ENCODE measurements around the gene PCDHGA7. TPM values are rescaled to one million over a fixed set of nuclear protein-coding genes. Genes with fewer than 3 reads are reported as not detected.
"Not testable (repeated sequence)": the region's sequence is repeated elsewhere in the genome, so short reads cannot be mapped to it uniquely, and the experiment has no call there.

PCDHGA7 gene
- total and polyA plus RNA-seq, 4 experiments from 2014 or later, result 0.26 to 0.44 TPM; not detected in 2

DNA sequence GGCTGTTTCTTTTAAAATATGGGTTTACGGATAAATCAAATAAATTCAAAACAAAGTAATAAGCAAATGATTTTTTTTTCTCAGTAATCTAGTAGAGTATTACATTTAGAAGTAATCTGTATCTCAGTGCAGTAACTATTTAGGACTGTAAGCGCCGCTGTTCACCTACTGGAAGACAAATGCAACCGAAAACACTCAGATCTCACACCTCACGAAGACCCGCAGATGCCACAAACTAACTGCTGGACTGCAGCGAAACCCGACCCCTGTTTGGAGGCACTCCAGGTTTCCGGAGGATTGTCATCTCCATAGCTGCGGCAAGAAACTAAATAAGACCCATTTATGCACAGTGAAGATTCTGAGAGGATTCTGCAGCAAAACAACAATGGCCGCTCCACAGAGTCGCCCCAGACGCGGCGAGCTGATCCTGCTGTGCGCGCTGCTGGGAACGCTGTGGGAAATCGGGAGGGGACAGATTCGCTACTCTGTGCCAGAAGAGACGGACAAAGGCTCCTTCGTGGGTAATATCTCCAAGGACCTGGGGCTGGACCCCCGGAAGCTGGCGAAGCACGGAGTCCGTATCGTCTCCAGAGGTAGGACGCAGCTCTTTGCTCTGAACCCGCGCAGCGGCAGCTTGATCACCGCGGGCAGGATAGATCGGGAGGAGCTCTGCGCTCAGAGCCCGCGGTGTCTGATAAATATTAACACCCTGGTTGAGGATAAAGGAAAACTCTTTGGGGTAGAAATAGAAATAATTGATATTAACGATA lies 10.1 kb downstream of the PCDHGA7 start, which contains the start of gene PCDHGA8:
PCDHGA8 (plus strand) TSS at position 205 of the 770 bp plus-strand sequence; CDS start at position 386, 181 bp downstream.
- peaks cover 7 to 72% (median 61%) of the 10 kb centered on the region in 8 donors for H3K9me3 Mint-ChIP-seq
- peaks cover 18% of the 10 kb centered on the region for H3K27me3 ChIP-seq (ENCODE audit: insufficient read depth, low read length)
- intact Hi-C loops (cut with micrococcal nuclease), result no loop called here

DNA sequence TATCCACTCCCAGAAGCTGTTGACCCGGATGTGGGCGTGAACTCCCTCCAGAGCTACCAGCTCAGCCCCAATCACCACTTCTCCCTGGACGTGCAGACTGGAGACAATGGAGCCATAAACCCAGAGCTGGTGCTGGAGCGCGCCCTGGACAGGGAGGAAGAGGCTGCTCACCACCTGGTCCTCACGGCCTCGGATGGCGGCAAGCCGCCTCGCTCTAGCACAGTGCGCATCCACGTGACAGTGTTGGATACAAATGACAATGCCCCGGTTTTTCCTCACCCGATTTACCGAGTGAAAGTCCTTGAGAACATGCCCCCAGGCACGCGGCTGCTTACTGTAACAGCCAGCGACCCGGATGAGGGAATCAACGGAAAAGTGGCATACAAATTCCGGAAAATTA lies 10.7 kb downstream of the PCDHGA7 start:
- H3K27me3 ChIP-seq (ENCODE audit: insufficient read depth, low read length), result peaks cover 18% of the 10 kb centered on the region

More for the DNA sequence above, 10.1 kb downstream of the PCDHGA7 start, which contains the start of gene PCDHGA8:
- H3K4me3 ChIP-seq (ENCODE audit: low read length in 2 of 2), result no peak within 1 kb of the TSS
- DNase-seq, result no peak
- H3K27ac Mint-ChIP-seq, result no peak within 1 kb of the TSS
- ChIA-PET CTCF (ENCODE audit: partially characterized antibody) (interaction anchor here (0.8 to 1.1 kb wide), 2 partner anchors 14 to 121 kb away, joined by 3 to 4 read pairs; no protein-coding TSS in a partner anchor), POLR2A (ENCODE audit: partially characterized antibody) (no interaction called here)
- H3K36me3 Mint-ChIP-seq, result peaks cover 7 to 11% of the 10 kb centered on the region in 2 donors
- no peak within 1 kb of the TSS for H3K27ac ChIP-seq (ENCODE audit: low read depth, low read length)
- H3K9me3 ChIP-seq (ENCODE audit: control insufficient read depth in 1 of 2, low read length in 2 of 2), result no peaks in the 10 kb centered on the region
- no peaks in the 10 kb centered on the region for H3K4me1 ChIP-seq (ENCODE audit: insufficient read depth, low read length)
- H3K4me3 Mint-ChIP-seq, result peak within 1 kb of the TSS in 2 of 8 donors; percentile 1 to 17
- H3K4me1 Mint-ChIP-seq, result peaks cover 0 to 4% (median 2%) of the 10 kb centered on the region in 4 donors
- no peaks in the 10 kb centered on the region for H3K36me3 ChIP-seq (ENCODE audit: insufficient read depth, low read length)
- peaks cover 43% of the 10 kb centered on the region in 2 donors for H3K27me3 Mint-ChIP-seq

GRCh38 chr5:141394401-141395187 lies 12.1 kb downstream of the PCDHGA7 start:
- intact Hi-C loops (cut with micrococcal nuclease); H3K27ac ChIP-seq (ENCODE audit: low read depth, low read length): not testable (repeated sequence)

More for the DNA sequence above, 10.7 kb downstream of the PCDHGA7 start:
- ChIA-PET CTCF (ENCODE audit: partially characterized antibody) (interaction anchor here (0.8 to 1.1 kb wide), 2 partner anchors 13 to 121 kb away, joined by 3 to 4 read pairs; no protein-coding TSS in a partner anchor), POLR2A (ENCODE audit: partially characterized antibody) (no interaction called here)
- intact Hi-C loops (cut with micrococcal nuclease), result no loop called here
- peaks cover 0 to 3% (median 2%) of the 10 kb centered on the region in 4 donors for H3K4me1 Mint-ChIP-seq
- H3K27me3 Mint-ChIP-seq, result peaks cover 41% of the 10 kb centered on the region in 2 donors
- H3K9me3 Mint-ChIP-seq, result peaks cover 7 to 70% (median 62%) of the 10 kb centered on the region in 8 donors
- H3K9me3 ChIP-seq (ENCODE audit: control insufficient read depth in 1 of 2, low read length in 2 of 2), result no peaks in the 10 kb centered on the region
- no peak overlapping the region for H3K4me3 ChIP-seq (ENCODE audit: low read length in 2 of 2)
- peaks cover 7 to 11% of the 10 kb centered on the region in 2 donors for H3K36me3 Mint-ChIP-seq
- H3K36me3 ChIP-seq (ENCODE audit: insufficient read depth, low read length), result no peaks in the 10 kb centered on the region
- H3K4me1 ChIP-seq (ENCODE audit: insufficient read depth, low read length), result no peaks in the 10 kb centered on the region
- H3K27ac Mint-ChIP-seq, result no peak overlapping the region
- no peak for DNase-seq
- no peak overlapping the region for H3K27ac ChIP-seq (ENCODE audit: low read depth, low read length)
- peak overlapping the region in 1 of 8 donors; percentile 17 for H3K4me3 Mint-ChIP-seq

DNA sequence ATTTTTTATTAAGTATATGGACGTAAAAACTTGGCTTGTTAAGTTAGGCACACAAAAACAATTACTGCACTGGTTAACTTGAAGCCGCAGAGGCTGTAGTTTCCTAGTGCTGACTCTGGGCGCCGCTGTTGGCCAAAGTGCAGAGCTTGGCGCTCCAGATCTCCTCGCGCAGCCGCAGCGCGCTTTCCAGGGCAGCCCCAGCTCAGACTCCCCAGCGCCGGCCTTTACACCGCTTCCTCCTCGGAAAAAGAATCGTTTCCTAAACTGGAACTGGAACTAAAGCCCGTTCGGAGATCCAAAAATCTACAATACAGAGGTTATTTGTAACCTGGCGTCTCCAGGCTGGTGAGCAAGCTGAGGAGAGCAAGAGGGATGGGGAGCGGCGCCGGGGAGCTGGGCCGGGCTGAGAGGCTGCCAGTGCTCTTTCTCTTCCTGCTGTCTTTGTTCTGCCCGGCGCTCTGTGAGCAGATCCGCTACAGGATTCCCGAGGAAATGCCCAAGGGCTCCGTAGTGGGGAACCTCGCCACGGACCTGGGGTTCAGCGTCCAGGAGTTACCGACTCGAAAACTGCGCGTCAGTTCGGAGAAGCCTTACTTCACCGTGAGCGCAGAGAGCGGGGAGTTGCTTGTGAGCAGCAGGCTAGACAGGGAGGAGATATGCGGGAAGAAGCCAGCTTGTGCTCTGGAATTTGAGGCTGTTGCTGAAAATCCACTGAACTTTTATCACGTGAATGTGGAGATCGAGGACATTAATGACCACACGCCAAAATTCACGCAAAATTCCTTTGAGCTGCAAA lies 15.4 kb downstream of the PCDHGA7 start, which contains the start of gene PCDHGB5:
PCDHGB5 (plus strand) TSS at position 192 of the 796 bp plus-strand sequence; CDS start at position 373, 181 bp downstream.
- Mint-ChIP-seq H3K36me3 (peaks cover 11 to 12% of the 10 kb centered on the region in 2 donors), H3K4me3 (peak within 1 kb of the TSS in 7 of 8 donors; percentile 21 to 72 (median 44)), H3K9me3 (peaks cover 2 to 62% (median 52%) of the 10 kb centered on the region in 8 donors), H3K27ac (peak within 1 kb of the TSS in 1 of 7 donors; percentile 19), H3K27me3 (peaks cover 42 to 49% of the 10 kb centered on the region in 2 donors)
- H3K4me1 ChIP-seq (ENCODE audit: insufficient read depth, low read length); H3K9me3 ChIP-seq (ENCODE audit: control insufficient read depth in 1 of 2, low read length in 2 of 2); POLR2A ChIA-PET (ENCODE audit: partially characterized antibody); H3K4me1 Mint-ChIP-seq; H3K4me3 ChIP-seq (ENCODE audit: low read length in 2 of 2); intact Hi-C loops (cut with micrococcal nuclease); H3K27ac ChIP-seq (ENCODE audit: low read depth, low read length); H3K36me3 ChIP-seq (ENCODE audit: insufficient read depth, low read length): not testable (repeated sequence)
- H3K27me3 ChIP-seq (ENCODE audit: insufficient read depth, low read length), result peaks cover 10% of the 10 kb centered on the region
- CTCF ChIA-PET (ENCODE audit: partially characterized antibody), result interaction anchor here (1.2 to 3.7 kb wide), 3 partner anchors 16 to 166 kb away, joined by 4 to 16 read pairs (median 9); partner anchors contain the start of gene PCDHGA10
- DNase-seq, result peak in 3 of 5 donors; percentile 38 to 41 (median 39)

More at GRCh38 chr5:141394401-141395187, 12.1 kb downstream of the PCDHGA7 start:
- H3K4me1 ChIP-seq (ENCODE audit: insufficient read depth, low read length); H3K36me3 Mint-ChIP-seq; H3K4me1 Mint-ChIP-seq; POLR2A ChIA-PET (ENCODE audit: partially characterized antibody); H3K27ac Mint-ChIP-seq; H3K4me3 ChIP-seq (ENCODE audit: low read length in 2 of 2); H3K4me3 Mint-ChIP-seq; H3K9me3 ChIP-seq (ENCODE audit: control insufficient read depth in 1 of 2, low read length in 2 of 2); DNase-seq; H3K36me3 ChIP-seq (ENCODE audit: insufficient read depth, low read length): not testable (repeated sequence)
- peaks cover 3 to 71% (median 62%) of the 10 kb centered on the region in 8 donors for H3K9me3 Mint-ChIP-seq
- CTCF ChIA-PET (ENCODE audit: partially characterized antibody), result interaction anchor here (1.0 to 3.7 kb wide), 2 partner anchors 19 to 164 kb away, joined by 7 to 16 read pairs; partner anchors contain the start of gene PCDHGA10
- H3K27me3 ChIP-seq (ENCODE audit: insufficient read depth, low read length), result peaks cover 15% of the 10 kb centered on the region
- H3K27me3 Mint-ChIP-seq, result peaks cover 43 to 45% of the 10 kb centered on the region in 2 donors

- Histone ChIP-seq H3K4me3 (ENCODE audit: low read length in 2 of 2) (no peak overlapping the region), H3K4me1 (ENCODE audit: insufficient read depth, low read length) (no peaks in the 10 kb centered on the region), H3K36me3 (ENCODE audit: insufficient read depth, low read length) (no peaks in the 10 kb centered on the region), H3K9me3 (ENCODE audit: control insufficient read depth in 1 of 2, low read length in 2 of 2) (peaks cover 0 to 4% of the 10 kb centered on the region in 2 donors), H3K27ac (ENCODE audit: low read depth, low read length) (no peak overlapping the region), H3K27me3 (ENCODE audit: insufficient read depth, low read length) (peaks cover 10% of the 10 kb centered on the region)
- Mint-ChIP-seq H3K27me3 (peaks cover 39 to 53% of the 10 kb centered on the region in 2 donors), H3K36me3 (peaks cover 9 to 12% of the 10 kb centered on the region in 2 donors), H3K27ac (peak overlapping the region in 1 of 7 donors; percentile 19), H3K4me3 (peak overlapping the region in 2 of 8 donors; percentile 6 to 29), H3K9me3 (peaks cover under 1 to 62% (median 53%) of the 10 kb centered on the region in 8 donors), H3K4me1 (peaks cover 0 to 4% (median 0%) of the 10 kb centered on the region in 4 donors)
- POLR2A ChIA-PET (ENCODE audit: partially characterized antibody), result no interaction called here
- intact Hi-C loops (cut with micrococcal nuclease), result no loop called here
- CTCF ChIA-PET (ENCODE audit: partially characterized antibody), result interaction anchor here (2.1 kb wide), 1 partner anchor 165 kb away, joined by 9 read pairs; no protein-coding TSS in a partner anchor
- no peak for DNase-seq
These were observed 16.1 kb downstream of the PCDHGA7 start for GRCh38 chr5:141398608-141399007.

GRCh38 chr5:141399555-141400258 lies 17.2 kb downstream of the PCDHGA7 start:
- Histone ChIP-seq H3K9me3 (ENCODE audit: control insufficient read depth in 1 of 2, low read length in 2 of 2) (peaks cover 0 to 4% of the 10 kb centered on the region in 2 donors), H3K4me1 (ENCODE audit: insufficient read depth, low read length) (no peaks in the 10 kb centered on the region), H3K27me3 (ENCODE audit: insufficient read depth, low read length) (peaks cover 10% of the 10 kb centered on the region), H3K4me3 (ENCODE audit: low read length in 2 of 2) (no peak overlapping the region), H3K36me3 (ENCODE audit: insufficient read depth, low read length) (no peaks in the 10 kb centered on the region), H3K27ac (ENCODE audit: low read depth, low read length) (no peak overlapping the region)
- intact Hi-C loops (cut with micrococcal nuclease), result no loop called here
- Mint-ChIP-seq H3K27me3 (peaks cover 46 to 56% of the 10 kb centered on the region in 2 donors), H3K36me3 (peaks cover 8 to 9% of the 10 kb centered on the region in 2 donors), H3K4me3 (no peak overlapping the region), H3K9me3 (peaks cover 4 to 62% (median 53%) of the 10 kb centered on the region in 8 donors), H3K27ac (no peak overlapping the region), H3K4me1 (peaks cover 0 to 4% (median 0%) of the 10 kb centered on the region in 4 donors)
- DNase-seq, result no peak
- CTCF ChIA-PET (ENCODE audit: partially characterized antibody), result no interaction called here
- POLR2A ChIA-PET (ENCODE audit: partially characterized antibody), result no interaction called here

All from CD4-positive, alpha-beta memory T cell (primary cell).